Measurements from ENCODE around the gene TFDP1.

The TFDP1 gene

DNA sequence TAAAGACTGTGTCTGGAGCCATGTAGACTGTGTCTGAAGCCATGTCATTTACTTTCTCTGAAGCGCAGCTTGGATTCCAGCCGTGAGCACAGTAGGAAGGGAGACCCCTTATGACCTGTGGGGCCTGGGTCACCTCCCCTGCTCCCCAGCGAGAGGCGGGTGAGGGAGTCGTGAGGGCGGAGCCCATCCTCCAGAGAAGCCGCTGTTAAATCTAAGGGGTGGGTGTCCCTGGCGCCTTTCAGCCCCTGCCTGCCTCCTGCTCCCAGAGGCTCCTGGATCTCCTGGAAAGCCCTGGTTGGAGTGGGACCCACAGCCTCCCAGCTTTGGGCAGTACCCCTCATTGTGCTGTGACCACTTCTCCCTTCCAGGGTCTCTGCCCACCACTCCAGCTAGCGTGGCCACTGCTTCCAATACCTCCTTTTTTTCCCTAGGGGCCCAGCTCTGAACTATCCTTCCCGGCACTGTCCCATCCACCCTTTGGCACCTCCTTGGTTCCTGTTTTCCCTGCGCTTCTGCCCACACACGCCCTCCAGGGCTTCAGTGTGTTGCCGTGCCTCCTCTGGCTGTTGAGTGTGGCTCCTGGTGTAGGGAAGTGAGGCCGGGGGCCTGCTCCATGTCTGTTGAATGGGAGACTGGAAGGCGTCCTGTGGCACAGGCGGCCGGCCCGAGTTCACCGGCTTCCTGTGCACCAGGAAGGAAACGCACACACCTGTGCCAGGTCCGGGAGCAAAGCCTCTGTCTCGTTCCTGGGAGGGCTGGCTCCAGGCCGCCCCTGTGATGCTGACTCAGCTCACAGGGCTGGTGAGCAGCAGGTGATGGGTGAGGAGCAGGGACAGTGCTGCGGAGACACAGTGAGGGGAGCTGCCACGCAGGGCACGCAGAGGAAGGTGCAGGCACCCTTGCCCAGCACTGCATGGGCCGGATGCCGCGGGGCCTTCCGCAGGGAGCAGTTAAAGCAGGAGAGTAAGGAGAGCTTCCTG is 44.0 kb downstream of the TFDP1 start:
- TF ChIP-seq CTCF (IDR thresholded peaks at IDR 0.05): no peak

DNA sequence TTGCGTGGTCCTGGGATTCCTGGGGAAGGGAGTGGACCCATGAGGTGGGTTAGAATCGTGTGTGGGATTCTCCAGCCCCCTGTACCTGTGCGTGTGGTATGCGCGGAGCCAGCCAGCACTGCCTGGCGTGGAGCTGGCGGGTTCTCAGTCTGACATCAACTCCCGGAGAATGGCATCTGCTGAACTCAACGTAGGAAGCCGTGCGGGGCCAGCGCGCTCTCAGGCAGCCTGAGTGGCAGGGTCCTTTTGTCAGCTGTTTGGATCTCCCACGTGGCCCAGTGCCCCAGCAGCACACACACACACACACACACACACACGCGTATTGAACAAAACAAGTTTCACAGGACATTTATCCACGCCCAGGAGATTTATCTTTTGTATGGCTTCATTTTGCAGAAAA is 45.3 kb downstream of the TFDP1 start:
- TF ChIP-seq CTCF (IDR thresholded peaks at IDR 0.05): no peak

DNA sequence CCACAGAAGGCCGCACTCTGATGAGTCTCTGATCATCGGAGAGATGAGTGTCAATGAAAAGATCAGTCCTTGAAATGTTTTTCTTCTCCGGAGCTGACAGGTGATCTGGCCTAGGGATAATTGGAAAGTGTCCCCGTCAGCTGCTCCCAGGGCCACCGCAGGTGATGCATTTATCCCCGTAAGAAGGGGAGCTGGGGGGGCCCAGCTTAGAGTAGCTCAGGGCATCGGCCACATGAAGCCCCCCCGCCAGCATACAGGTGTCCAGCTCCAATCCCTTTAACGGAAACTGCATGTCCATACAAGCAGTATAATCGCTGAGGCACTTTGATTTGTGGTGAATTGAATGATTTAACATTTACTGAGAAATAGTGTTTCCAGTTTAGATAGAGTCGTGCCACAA is 45.7 kb downstream of the TFDP1 start:
- no peak for TF ChIP-seq CTCF (IDR thresholded peaks at IDR 0.05)

- no peak for TF ChIP-seq CTCF (IDR thresholded peaks at IDR 0.05)
Measured at GRCh38 chr13:113630804-113631203, 46.3 kb downstream of the TFDP1 start.

DNA sequence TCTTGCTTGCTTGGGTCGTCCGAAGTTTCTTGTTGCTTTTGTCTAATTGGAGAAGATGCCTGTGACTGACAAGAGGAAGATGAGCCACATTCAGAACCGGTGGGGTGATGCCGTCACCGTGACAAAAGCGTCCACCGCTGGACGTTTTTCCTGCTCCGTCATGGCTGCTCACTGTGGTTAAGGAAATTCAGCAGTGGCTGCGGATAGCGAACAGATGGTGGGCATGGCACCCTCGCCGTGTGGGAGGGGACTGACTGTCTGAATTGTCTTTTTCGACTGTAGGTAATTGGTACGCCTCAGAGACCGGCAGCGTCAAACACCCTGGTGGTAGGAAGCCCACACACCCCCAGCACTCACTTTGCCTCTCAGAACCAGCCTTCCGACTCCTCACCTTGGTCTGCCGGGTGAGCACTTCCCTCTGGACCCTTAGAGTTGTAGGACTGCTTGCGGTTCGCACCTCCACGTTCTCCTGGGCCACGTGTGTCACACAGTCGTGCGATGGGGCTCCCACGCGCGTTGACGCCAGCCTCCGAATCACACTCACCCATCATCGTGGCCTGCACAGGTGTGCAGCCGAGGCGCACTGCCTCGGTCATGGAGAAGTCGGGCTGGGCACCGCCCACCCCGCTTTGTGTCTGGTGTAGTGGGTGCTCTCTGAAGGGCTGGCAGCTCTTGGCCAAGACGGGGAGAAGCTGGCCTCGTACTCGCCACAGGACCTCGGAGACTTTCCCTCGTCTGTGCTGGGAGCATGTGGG is 47.0 kb downstream of the TFDP1 start:
- TF ChIP-seq CTCF (IDR thresholded peaks at IDR 0.05): no peak

DNA sequence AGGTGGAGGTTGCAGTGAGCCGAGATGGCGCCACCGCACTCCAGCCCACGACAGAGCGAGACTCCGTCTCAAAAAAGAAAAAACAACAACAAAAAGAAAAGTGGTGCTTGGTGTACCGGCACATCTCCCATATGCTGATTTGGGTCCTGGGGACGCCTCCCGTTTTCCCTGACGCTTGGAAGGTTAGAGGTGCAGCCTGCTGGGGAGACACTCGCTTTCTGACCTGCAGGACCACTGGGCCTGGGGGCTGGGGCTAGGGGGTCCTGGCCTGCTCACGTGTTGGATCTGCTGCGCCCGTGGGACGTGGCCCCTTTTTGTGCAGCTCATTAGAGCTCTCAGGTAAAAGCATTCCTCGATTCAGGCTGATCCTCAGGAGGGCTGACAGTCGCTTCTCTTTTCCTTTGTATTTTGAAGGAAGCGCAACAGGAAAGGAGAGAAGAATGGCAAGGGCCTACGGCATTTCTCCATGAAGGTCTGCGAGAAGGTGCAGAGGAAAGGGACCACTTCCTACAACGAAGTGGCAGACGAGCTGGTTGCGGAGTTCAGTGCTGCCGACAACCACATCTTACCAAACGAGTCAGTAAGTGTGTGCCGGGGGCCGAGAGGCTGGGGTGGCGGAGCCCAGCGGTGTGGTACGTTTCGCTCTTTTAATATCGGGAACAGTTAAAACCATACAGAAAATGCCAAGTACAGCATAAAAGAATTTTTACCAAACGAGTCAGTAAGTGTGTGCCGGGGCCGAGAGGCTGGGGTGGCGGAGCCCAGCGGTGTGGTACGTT is 48.3 kb downstream of the TFDP1 start:
- no peak for TF ChIP-seq CTCF (IDR thresholded peaks at IDR 0.05)

DNA sequence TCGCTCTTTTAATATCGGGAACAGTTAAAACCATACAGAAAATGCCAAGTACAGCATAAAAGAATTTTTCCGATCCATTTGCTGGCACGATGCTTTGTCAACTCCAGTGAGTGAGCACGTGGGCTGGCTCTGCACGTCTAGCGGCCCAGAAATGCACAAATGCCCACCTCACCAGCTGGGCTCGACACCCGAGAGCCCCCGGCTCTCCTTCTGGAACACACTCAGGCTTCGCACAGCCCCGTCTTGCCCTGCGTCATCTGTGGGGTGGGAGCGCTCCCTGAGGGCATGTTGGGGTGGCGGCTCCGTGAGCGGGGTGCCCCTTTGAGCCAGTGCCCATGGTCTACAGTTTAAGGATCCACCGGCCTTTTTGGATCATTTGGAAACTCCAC is 48.9 kb downstream of the TFDP1 start:
- TF ChIP-seq CTCF (IDR thresholded peaks at IDR 0.05): no peak
